ENCODE results near the gene DUSP28.

DNA sequence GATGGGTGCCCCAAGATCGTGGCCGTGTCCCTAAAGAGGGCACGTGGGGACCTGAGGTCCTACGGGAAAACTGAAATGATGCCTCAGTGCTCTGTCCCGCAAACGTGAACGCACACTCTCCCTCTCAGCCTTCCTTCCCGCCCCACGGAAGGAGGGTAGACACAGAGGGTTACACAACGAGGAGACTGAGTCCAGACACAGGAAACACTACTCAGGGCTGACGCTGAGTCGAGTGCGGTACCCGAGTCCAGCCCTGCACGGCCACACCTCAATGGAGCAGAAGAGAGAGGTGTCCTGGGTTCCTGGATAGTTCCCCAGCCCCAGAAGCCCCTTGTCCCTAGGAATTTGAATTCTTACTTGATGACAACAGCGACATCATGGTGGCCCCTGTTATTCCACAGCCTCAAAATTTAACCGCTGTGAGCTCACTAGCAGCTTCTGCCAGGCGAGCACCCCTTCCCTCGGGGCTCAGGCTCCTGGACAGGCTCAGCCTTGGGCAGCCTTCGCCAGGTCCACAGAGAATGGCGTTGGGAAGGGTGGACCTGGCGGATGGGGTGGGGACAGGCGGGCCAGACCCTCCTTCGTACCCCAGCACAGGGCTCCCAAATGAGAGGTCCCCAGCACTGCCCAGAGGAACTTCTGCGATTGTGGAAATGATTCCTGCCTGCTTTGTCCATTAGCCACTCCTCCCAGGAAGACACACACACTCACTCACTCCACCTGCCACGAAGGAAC, 7.1 kb downstream of the DUSP28 start:
- TF ChIP-seq, protein P1, sequence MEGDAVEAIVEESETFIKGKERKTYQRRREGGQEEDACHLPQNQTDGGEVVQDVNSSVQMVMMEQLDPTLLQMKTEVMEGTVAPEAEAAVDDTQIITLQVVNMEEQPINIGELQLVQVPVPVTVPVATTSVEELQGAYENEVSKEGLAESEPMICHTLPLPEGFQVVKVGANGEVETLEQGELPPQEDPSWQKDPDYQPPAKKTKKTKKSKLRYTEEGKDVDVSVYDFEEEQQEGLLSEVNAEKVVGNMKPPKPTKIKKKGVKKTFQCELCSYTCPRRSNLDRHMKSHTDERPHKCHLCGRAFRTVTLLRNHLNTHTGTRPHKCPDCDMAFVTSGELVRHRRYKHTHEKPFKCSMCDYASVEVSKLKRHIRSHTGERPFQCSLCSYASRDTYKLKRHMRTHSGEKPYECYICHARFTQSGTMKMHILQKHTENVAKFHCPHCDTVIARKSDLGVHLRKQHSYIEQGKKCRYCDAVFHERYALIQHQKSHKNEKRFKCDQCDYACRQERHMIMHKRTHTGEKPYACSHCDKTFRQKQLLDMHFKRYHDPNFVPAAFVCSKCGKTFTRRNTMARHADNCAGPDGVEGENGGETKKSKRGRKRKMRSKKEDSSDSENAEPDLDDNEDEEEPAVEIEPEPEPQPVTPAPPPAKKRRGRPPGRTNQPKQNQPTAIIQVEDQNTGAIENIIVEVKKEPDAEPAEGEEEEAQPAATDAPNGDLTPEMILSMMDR (conservative IDR thresholded peaks at IDR 0.05), result no peak
- TF ChIP-seq EZH2 (IDR thresholded peaks at IDR 0.05; ENCODE audit: low read depth), result no peak
